OCI-LY3 (cell line): Measurements from ENCODE around the gene PLK5.
"Not testable (repeated sequence)": the region's sequence is repeated elsewhere in the genome, so short reads cannot be mapped to it uniquely, and the experiment has no call there.

ENCODE experiments used
- EZH2phosphoT487 ChIP-seq: fragments of 200-600 bp; shearing (Covaris generic); IDR thresholded peaks from 2 replicates; pipeline ENCODE4 v1.6.1; 2018; ENCODE audit warnings: antibody characterized with exemption, mixed run types, low read depth
- TF ChIP-seq, protein P1 (sequence below): fragments of 200-600, 300-600 bp; sonication (generic); IDR thresholded peaks from 2 replicates; pipeline ENCODE4 v1.5.1; 2014; ENCODE audit warnings: antibody characterized with exemption, low read length, low read depth

DNA sequence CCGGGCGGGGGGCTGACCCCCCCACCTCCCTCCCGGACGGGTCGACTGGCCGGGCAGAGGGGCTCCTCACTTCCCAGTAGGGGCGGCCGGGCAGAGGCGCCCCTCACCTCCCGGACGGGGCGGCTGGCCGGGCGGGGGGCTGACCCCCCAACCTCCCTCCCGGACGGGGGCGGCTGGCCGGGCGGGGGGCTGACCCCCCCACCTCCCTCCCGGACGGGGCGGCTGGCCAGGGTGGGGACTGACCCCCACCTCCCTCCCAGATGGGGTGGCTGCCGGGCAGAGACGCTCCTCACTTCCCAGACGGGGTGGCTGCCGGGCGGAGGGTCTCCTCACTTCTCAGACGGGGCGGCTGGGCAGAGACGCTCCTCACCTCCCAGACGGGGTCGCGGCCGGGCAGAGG lies 24.6 kb upstream of the PLK5 start:
- TF ChIP-seq, protein P1, sequence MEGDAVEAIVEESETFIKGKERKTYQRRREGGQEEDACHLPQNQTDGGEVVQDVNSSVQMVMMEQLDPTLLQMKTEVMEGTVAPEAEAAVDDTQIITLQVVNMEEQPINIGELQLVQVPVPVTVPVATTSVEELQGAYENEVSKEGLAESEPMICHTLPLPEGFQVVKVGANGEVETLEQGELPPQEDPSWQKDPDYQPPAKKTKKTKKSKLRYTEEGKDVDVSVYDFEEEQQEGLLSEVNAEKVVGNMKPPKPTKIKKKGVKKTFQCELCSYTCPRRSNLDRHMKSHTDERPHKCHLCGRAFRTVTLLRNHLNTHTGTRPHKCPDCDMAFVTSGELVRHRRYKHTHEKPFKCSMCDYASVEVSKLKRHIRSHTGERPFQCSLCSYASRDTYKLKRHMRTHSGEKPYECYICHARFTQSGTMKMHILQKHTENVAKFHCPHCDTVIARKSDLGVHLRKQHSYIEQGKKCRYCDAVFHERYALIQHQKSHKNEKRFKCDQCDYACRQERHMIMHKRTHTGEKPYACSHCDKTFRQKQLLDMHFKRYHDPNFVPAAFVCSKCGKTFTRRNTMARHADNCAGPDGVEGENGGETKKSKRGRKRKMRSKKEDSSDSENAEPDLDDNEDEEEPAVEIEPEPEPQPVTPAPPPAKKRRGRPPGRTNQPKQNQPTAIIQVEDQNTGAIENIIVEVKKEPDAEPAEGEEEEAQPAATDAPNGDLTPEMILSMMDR, result not testable (repeated sequence)
- not testable (repeated sequence) for TF ChIP-seq EZH2phosphoT487
